ENCODE results near the gene APOC1.

The APOC1 gene

DNA sequence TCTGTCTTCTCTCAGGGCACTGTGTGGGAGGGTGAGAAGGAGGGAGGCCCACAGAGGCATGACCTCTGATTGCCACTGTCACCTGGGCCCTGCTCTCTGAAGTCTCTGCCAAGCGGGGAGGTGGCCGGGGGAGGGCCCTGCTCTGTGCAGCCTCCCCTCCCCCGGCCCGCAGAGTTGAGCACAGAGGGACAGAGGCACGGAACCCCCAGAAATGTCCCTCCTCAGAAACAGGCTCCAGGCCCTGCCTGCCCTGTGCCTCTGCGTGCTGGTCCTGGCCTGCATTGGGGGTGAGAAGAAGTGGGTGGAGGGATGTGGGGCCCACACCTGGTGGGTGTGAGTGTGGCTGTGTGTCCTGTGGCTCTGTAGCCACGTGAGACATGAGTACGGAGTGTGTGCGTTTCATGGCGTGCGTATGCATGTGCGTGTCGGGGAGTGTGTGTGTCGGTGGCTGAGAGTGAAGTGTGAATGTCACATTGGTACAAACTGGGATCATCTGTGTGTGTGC is 27.7 kb downstream of the APOC1 start, which contains the start of gene APOC4:
TSS of gene APOC4 (plus strand) at position 171 of the 505 bp plus-strand sequence. CDS start at position 212, 41 bp downstream.
- ATAC-seq = no peak
- no peak for TF ChIP-seq TCF4 (CRISPR knock-in tag; IDR thresholded peaks at IDR 0.05; ENCODE audit: borderline replicate concordance)
- no peak for TF ChIP-seq TOX (CRISPR knock-in tag; IDR thresholded peaks at IDR 0.05; ENCODE audit: borderline replicate concordance)
- no peak for TF ChIP-seq CSDC2 (CRISPR knock-in tag; IDR thresholded peaks at IDR 0.05)
- TF ChIP-seq, protein P1, sequence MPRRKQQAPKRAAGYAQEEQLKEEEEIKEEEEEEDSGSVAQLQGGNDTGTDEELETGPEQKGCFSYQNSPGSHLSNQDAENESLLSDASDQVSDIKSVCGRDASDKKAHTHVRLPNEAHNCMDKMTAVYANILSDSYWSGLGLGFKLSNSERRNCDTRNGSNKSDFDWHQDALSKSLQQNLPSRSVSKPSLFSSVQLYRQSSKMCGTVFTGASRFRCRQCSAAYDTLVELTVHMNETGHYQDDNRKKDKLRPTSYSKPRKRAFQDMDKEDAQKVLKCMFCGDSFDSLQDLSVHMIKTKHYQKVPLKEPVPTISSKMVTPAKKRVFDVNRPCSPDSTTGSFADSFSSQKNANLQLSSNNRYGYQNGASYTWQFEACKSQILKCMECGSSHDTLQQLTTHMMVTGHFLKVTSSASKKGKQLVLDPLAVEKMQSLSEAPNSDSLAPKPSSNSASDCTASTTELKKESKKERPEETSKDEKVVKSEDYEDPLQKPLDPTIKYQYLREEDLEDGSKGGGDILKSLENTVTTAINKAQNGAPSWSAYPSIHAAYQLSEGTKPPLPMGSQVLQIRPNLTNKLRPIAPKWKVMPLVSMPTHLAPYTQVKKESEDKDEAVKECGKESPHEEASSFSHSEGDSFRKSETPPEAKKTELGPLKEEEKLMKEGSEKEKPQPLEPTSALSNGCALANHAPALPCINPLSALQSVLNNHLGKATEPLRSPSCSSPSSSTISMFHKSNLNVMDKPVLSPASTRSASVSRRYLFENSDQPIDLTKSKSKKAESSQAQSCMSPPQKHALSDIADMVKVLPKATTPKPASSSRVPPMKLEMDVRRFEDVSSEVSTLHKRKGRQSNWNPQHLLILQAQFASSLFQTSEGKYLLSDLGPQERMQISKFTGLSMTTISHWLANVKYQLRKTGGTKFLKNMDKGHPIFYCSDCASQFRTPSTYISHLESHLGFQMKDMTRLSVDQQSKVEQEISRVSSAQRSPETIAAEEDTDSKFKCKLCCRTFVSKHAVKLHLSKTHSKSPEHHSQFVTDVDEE (CRISPR knock-in tag; IDR thresholded peaks at IDR 0.05) = no peak
- TF ChIP-seq, protein P2, sequence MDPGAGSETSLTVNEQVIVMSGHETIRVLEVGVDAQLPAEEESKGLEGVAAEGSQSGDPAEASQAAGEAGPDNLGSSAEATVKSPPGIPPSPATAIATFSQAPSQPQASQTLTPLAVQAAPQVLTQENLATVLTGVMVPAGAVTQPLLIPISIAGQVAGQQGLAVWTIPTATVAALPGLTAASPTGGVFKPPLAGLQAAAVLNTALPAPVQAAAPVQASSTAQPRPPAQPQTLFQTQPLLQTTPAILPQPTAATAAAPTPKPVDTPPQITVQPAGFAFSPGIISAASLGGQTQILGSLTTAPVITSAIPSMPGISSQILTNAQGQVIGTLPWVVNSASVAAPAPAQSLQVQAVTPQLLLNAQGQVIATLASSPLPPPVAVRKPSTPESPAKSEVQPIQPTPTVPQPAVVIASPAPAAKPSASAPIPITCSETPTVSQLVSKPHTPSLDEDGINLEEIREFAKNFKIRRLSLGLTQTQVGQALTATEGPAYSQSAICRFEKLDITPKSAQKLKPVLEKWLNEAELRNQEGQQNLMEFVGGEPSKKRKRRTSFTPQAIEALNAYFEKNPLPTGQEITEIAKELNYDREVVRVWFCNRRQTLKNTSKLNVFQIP (CRISPR knock-in tag; IDR thresholded peaks at IDR 0.05; ENCODE audit: borderline replicate concordance, low read depth) = no peak
- TF ChIP-seq BACH2 (CRISPR knock-in tag; IDR thresholded peaks at IDR 0.05; ENCODE audit: borderline replicate concordance) = no peak
- TF ChIP-seq ISL1 (CRISPR knock-in tag; IDR thresholded peaks at IDR 0.05) = no peak
- TF ChIP-seq ZNF8 (CRISPR knock-in tag; IDR thresholded peaks at IDR 0.05) = no peak
- no peak for TF ChIP-seq GLIS3 (CRISPR knock-in tag; IDR thresholded peaks at IDR 0.05)
- TF ChIP-seq ZFP30 (CRISPR knock-in tag; IDR thresholded peaks at IDR 0.05) = no peak
- TF ChIP-seq, protein P3, sequence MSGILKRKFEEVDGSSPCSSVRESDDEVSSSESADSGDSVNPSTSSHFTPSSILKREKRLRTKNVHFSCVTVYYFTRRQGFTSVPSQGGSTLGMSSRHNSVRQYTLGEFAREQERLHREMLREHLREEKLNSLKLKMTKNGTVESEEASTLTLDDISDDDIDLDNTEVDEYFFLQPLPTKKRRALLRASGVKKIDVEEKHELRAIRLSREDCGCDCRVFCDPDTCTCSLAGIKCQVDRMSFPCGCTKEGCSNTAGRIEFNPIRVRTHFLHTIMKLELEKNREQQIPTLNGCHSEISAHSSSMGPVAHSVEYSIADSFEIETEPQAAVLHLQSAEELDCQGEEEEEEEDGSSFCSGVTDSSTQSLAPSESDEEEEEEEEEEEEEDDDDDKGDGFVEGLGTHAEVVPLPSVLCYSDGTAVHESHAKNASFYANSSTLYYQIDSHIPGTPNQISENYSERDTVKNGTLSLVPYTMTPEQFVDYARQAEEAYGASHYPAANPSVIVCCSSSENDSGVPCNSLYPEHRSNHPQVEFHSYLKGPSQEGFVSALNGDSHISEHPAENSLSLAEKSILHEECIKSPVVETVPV (CRISPR knock-in tag; IDR thresholded peaks at IDR 0.05) = no peak
- TF ChIP-seq SNAI2 (CRISPR knock-in tag; IDR thresholded peaks at IDR 0.05) = no peak
- TF ChIP-seq ZC3H10 (CRISPR knock-in tag; IDR thresholded peaks at IDR 0.05) = no peak
- TF ChIP-seq, protein P4, sequence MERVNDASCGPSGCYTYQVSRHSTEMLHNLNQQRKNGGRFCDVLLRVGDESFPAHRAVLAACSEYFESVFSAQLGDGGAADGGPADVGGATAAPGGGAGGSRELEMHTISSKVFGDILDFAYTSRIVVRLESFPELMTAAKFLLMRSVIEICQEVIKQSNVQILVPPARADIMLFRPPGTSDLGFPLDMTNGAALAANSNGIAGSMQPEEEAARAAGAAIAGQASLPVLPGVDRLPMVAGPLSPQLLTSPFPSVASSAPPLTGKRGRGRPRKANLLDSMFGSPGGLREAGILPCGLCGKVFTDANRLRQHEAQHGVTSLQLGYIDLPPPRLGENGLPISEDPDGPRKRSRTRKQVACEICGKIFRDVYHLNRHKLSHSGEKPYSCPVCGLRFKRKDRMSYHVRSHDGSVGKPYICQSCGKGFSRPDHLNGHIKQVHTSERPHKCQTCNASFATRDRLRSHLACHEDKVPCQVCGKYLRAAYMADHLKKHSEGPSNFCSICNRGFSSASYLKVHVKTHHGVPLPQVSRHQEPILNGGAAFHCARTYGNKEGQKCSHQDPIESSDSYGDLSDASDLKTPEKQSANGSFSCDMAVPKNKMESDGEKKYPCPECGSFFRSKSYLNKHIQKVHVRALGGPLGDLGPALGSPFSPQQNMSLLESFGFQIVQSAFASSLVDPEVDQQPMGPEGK (CRISPR knock-in tag; IDR thresholded peaks at IDR 0.05; ENCODE audit: borderline replicate concordance) = no peak

DNA sequence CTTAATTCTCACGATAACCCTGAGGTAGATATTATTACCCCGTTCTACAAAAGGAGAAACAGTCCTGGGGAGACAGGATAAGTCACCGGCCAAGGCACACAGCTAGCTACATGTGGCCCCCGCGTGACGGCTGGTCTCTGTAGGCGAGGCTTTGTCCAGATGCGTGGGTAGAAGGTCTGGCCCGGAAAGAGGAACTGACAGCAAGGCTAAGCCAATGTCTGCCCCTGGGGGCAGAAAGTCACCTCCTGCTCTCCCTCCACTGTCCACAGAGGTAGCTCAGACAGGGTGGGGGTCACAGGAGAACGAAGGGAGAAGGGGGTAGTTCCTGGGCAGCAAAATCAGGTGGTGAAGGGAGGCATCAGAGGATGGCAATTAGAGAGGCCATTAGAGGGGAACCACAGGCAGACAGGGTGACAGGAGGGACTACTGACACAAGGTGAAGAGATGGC is 29.4 kb downstream of the APOC1 start:
- no peak for ATAC-seq

DNA sequence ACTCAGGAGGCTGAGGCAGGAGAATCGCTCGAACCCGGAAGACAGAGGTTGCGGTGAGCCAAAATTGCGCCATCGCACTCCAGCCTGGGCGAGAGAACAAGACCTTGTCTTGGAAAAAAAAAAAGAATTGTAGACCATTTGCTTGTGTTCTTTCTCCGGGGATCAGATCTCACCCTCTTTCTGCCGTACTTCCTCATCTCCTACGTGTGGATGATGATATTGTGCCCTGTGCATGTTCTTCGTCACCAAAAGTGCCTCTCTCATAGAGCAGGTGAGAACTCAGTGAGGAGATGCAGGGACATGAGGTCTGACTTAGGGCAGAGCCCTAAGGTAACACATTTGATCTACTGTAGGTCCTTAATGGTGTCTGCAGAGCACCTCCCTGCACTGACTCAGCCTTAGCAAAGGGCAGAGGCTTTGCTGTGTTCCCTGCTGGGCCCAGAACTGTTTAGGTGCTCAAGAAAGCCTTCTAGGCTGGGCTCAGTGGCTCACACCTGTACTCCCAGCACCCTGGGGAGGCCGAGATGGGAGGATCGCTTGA is 32.7 kb downstream of the APOC1 start:
- TF ChIP-seq GLIS3 (CRISPR knock-in tag; IDR thresholded peaks at IDR 0.05) (no peak), OSR1 (CRISPR knock-in tag; IDR thresholded peaks at IDR 0.05) (no peak), BACH2 (CRISPR knock-in tag; IDR thresholded peaks at IDR 0.05; ENCODE audit: borderline replicate concordance) (no peak), ZFP3 (CRISPR knock-in tag; IDR thresholded peaks at IDR 0.05) (no peak), TOX (CRISPR knock-in tag; IDR thresholded peaks at IDR 0.05; ENCODE audit: borderline replicate concordance) (no peak)

More for the DNA sequence above, 29.4 kb downstream of the APOC1 start:
- TF ChIP-seq, protein P1 (CRISPR knock-in tag; IDR thresholded peaks at IDR 0.05) = no peak
- TF ChIP-seq ZNF70 (CRISPR knock-in tag; IDR thresholded peaks at IDR 0.05) (no peak), ZC3H10 (CRISPR knock-in tag; IDR thresholded peaks at IDR 0.05) (no peak), ISL1 (CRISPR knock-in tag; IDR thresholded peaks at IDR 0.05) (no peak), ZNF8 (CRISPR knock-in tag; IDR thresholded peaks at IDR 0.05) (no peak), CSDC2 (CRISPR knock-in tag; IDR thresholded peaks at IDR 0.05) (no peak)

More for the DNA sequence above, 32.7 kb downstream of the APOC1 start:
- no peak for ATAC-seq
